Neural progenitor cell (in vitro differentiated cells): ENCODE data around the gene TNIP2. TPM values are rescaled to one million over a fixed set of nuclear protein-coding genes. Genes with fewer than 3 reads are reported as not detected.

Experiments used
- DNase-seq: peaks from one replicate; pipeline ENCODE4 v3.0.0-alpha.2; 2016; ENCODE audit warnings: low spot score
- H2AFZ ChIP-seq: fragments of 200-600 bp; sonication (generic); replicated peaks from 2 replicates; pipeline ENCODE4 v1.6.1; 2016; ENCODE audit warnings: antibody characterized with exemption
- H3F3A ChIP-seq: fragments of 200-600 bp; sonication (generic); 2 replicates; pipeline ENCODE4 v1.6.1; 2016; ENCODE audit warnings: antibody characterized with exemption, low read depth
- H3K27ac ChIP-seq: fragments of 200-600 bp; sonication (generic); 2 replicates; pipeline ENCODE4 v1.5.1; 2016; ENCODE audit warnings: mild to moderate bottlenecking
- H3K27me3 ChIP-seq: fragments of 200-600 bp; sonication (generic); 2 replicates; pipeline ENCODE4 v1.6.1; 2016; ENCODE audit warnings: mild to moderate bottlenecking, moderate library complexity
- H3K36me3 ChIP-seq: fragments of 200-600 bp; sonication (generic); 2 replicates; pipeline ENCODE4 v1.5.1; 2016
- H3K4me1 ChIP-seq: fragments of 200-600 bp; sonication (generic); 2 replicates; pipeline ENCODE4 v1.6.1; 2016; ENCODE audit warnings: mixed run types
- H3K4me2 ChIP-seq: fragments of 200-600 bp; sonication (generic); 2 replicates; pipeline ENCODE4 v1.6.1; 2016
- H3K4me3 ChIP-seq: fragments of 200-600 bp; sonication (generic); 2 replicates; pipeline ENCODE4 v1.5.1; 2016
- H3K79me2 ChIP-seq: fragments of 200-600 bp; sonication (generic); 2 replicates; pipeline ENCODE4 v1.6.1; 2016; ENCODE audit warnings: low read depth
- H3K9ac ChIP-seq: fragments of 200-600 bp; sonication (generic); 2 replicates; pipeline ENCODE4 v1.6.1; 2016
- H3K9me3 ChIP-seq: fragments of 200-600 bp; sonication (generic); 2 replicates; pipeline ENCODE4 v1.5.1; 2016; ENCODE audit warnings: low read depth
- H4K20me1 ChIP-seq: fragments of 200-600 bp; sonication (generic); 2 replicates; pipeline ENCODE4 v1.6.1; 2016; ENCODE audit warnings: low read depth
- H3K27ac Mint-ChIP-seq: 3 replicates; pipeline ENCODE4 v1.8.0; 2021; ENCODE audit warnings: mixed read lengths
- H3K27me3 Mint-ChIP-seq: 2 replicates; pipeline ENCODE4 v1.8.0; 2022; ENCODE audit warnings: low read depth, mild to moderate bottlenecking, inconsistent platforms, moderate library complexity, mixed read lengths; ENCODE audit not compliant: insufficient read depth
- H3K36me3 Mint-ChIP-seq: 3 replicates; pipeline ENCODE4 v1.8.0; 2021; ENCODE audit warnings: mixed read lengths
- H3K4me1 Mint-ChIP-seq: 3 replicates; pipeline ENCODE4 v1.8.0; 2021; ENCODE audit warnings: mixed read lengths
- H3K4me3 Mint-ChIP-seq: 3 replicates; pipeline ENCODE4 v1.8.0; 2021; ENCODE audit warnings: mild to moderate bottlenecking, moderate library complexity, mixed read lengths
- H3K9me3 Mint-ChIP-seq: 3 replicates; pipeline ENCODE4 v1.8.0; 2020; ENCODE audit warnings: mixed read lengths
- CTCF ChIP-seq: fragments of 200-600 bp; sonication (generic); IDR thresholded peaks from 2 replicates; pipeline ENCODE4 v1.5.1; 2017; ENCODE audit warnings: antibody characterized with exemption, mild to moderate bottlenecking
- EZH2 ChIP-seq: fragments of 200-600 bp; sonication (generic); IDR thresholded peaks from 2 replicates; pipeline ENCODE4 v1.6.1; 2017; ENCODE audit warnings: antibody characterized with exemption, mild to moderate bottlenecking, moderate library complexity
- EZH2phosphoT487 ChIP-seq: fragments of 200-600 bp; sonication (generic); IDR thresholded peaks from 2 replicates; pipeline ENCODE4 v1.6.1; 2017; ENCODE audit warnings: antibody characterized with exemption
- total RNA-seq: library from RNA; depleted of rRNA; stranded (reverse); fragments of >200 nt; gene quantifications from 2 replicates; pipeline ENCODE4 v1.2.3, GENCODE V29; 2015; ENCODE audit warnings: low replicate concordance

TNIP2 gene
- total RNA-seq, 1 donor from 2014 or later: 24.5 TPM

GRCh38 chr4:2789351-2789750 is 33.2 kb upstream of the TNIP2 start:
- Mint-ChIP-seq H3K36me3 (no peaks in the 10 kb centered on the region), H3K27me3 (peaks cover 9% of the 10 kb centered on the region), H3K4me1 (peaks cover 8% of the 10 kb centered on the region), H3K4me3 (peak overlapping the region; percentile 39), H3K27ac (peak overlapping the region; percentile 11), H3K9me3 (peaks cover 3% of the 10 kb centered on the region)
- Histone ChIP-seq H3F3A (peaks cover 7% of the 10 kb centered on the region), H3K9me3 (no peaks in the 10 kb centered on the region), H2AFZ (no peak overlapping the region), H3K4me2 (no peak overlapping the region), H3K27ac (no peak overlapping the region), H3K9ac (no peak overlapping the region), H3K79me2 (no peaks in the 10 kb centered on the region), H3K36me3 (no peaks in the 10 kb centered on the region), H3K4me3 (no peak overlapping the region), H4K20me1 (no peaks in the 10 kb centered on the region), H3K4me1 (no peaks in the 10 kb centered on the region), H3K27me3 (peaks cover 23% of the 10 kb centered on the region)
- TF ChIP-seq CTCF: no peak
- TF ChIP-seq EZH2phosphoT487: no peak
- TF ChIP-seq EZH2: no peak
- no peak for DNase-seq

DNA sequence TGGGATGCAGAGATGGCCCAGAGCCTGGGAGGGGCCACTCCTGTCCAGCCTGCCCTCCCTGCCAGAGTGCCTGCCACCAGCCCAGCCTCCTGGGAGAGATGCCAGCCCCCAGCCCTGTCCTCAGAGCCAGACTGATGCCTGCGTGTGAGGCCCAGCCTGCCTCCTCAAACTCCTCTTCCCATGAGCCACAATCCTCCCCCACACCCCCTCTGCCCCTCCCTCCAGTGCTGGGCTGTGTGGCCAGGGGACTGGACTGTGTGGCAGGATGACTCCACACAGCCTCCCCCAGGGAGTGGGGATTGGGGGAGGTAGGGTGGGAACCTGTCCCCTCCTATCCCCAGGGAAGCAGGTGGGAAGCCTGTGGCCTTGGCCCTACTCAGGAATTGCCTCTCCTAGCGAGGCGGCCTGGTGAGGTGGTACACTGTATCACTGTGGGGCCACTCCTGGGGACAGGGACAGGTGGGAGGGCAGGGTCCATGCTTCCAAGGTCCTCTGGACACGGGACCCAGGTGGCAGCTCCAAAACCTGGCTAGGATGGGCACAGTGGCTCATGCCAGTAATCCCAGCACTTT is 32.5 kb upstream of the TNIP2 start:
- TF ChIP-seq EZH2phosphoT487: no peak
- TF ChIP-seq EZH2: no peak
- no peak for TF ChIP-seq CTCF
- no peaks in the 10 kb centered on the region for H4K20me1 ChIP-seq
- H3K4me3 Mint-ChIP-seq: no peak overlapping the region

GRCh38 chr4:2788101-2788500 is 32.0 kb upstream of the TNIP2 start:
- H3K4me1 Mint-ChIP-seq: peaks cover 8% of the 10 kb centered on the region
- H3K4me1 ChIP-seq: no peaks in the 10 kb centered on the region
- TF ChIP-seq CTCF (no peak), EZH2 (no peak), EZH2phosphoT487 (no peak)
- H3K79me2 ChIP-seq: no peaks in the 10 kb centered on the region
- H3K27ac Mint-ChIP-seq: no peak overlapping the region
- no peaks in the 10 kb centered on the region for H4K20me1 ChIP-seq
- H3K27me3 Mint-ChIP-seq: peaks cover 8% of the 10 kb centered on the region
- H2AFZ ChIP-seq: no peak overlapping the region
- H3K27ac ChIP-seq: no peak overlapping the region
- peaks cover 10% of the 10 kb centered on the region for H3K27me3 ChIP-seq
- no peak overlapping the region for H3K4me2 ChIP-seq
- H3K9me3 Mint-ChIP-seq: peaks cover 3% of the 10 kb centered on the region
- DNase-seq: no peak
- H3K36me3 Mint-ChIP-seq: no peaks in the 10 kb centered on the region
- no peak overlapping the region for H3K9ac ChIP-seq
- no peaks in the 10 kb centered on the region for H3K9me3 ChIP-seq
- no peak overlapping the region for H3K4me3 ChIP-seq
- peaks cover 7% of the 10 kb centered on the region for H3F3A ChIP-seq
- H3K36me3 ChIP-seq: no peaks in the 10 kb centered on the region
- no peak overlapping the region for H3K4me3 Mint-ChIP-seq

More for the DNA sequence above, 32.5 kb upstream of the TNIP2 start:
- Mint-ChIP-seq H3K36me3 (no peaks in the 10 kb centered on the region), H3K27ac (no peak overlapping the region), H3K9me3 (peaks cover 3% of the 10 kb centered on the region), H3K4me1 (peaks cover 8% of the 10 kb centered on the region), H3K27me3 (peaks cover 8% of the 10 kb centered on the region)
- no peak overlapping the region for H3K27ac ChIP-seq
- no peaks in the 10 kb centered on the region for H3K36me3 ChIP-seq
- no peak overlapping the region for H2AFZ ChIP-seq
- no peak overlapping the region for H3K4me3 ChIP-seq
- peaks cover 15% of the 10 kb centered on the region for H3K27me3 ChIP-seq
- DNase-seq: no peak
- no peaks in the 10 kb centered on the region for H3K79me2 ChIP-seq
- no peaks in the 10 kb centered on the region for H3K4me1 ChIP-seq
- no peaks in the 10 kb centered on the region for H3K9me3 ChIP-seq
- no peak overlapping the region for H3K4me2 ChIP-seq
- H3F3A ChIP-seq: peaks cover 7% of the 10 kb centered on the region
- H3K9ac ChIP-seq: no peak overlapping the region
